H1 (cell line): Measurements from ENCODE around the gene GRID1. TPM values are rescaled to one million over a fixed set of nuclear protein-coding genes. Genes with fewer than 3 reads are reported as not detected.

Experiments
- CTCF ChIA-PET: fragments of 300-600 bp; sonication (Branson Sonifier 250); formaldehyde crosslinking; loops from one replicate; lab custom pipeline; 2021; ENCODE audit not compliant: partially characterized antibody; lab: Charles Lee
- POLR2A ChIA-PET: fragments of 300-600 bp; sonication (Branson Sonifier 250); formaldehyde crosslinking; loops from one replicate; lab custom pipeline; 2021; ENCODE audit warnings: inconsistent platforms; ENCODE audit not compliant: partially characterized antibody; lab: Charles Lee
- DNase-seq, 2 experiments: peaks; one replicate each; pipeline versions ENCODE4 v3.0.0 to v3.0.0-alpha.2; 2010 to 2022; ENCODE audit warnings: low spot score in 2 of 2, low read depth in 1 of 2, mixed read lengths in 1 of 2
- FAIRE-seq: peaks from 2 replicates; lab custom pipeline; 2011; peaks lifted over from hg19 to GRCh38; lab: Jason Lieb, UNC
- H2AFZ ChIP-seq: 2 replicates; pipeline ENCODE4 v1.8.1; 2012; ENCODE audit warnings: low read length, inconsistent platforms
- H2AK5ac ChIP-seq: 2 replicates; pipeline ENCODE4 v1.6.1; 2013; ENCODE audit warnings: low read depth, low read length
- H2BK120ac ChIP-seq: replicated peaks from 2 replicates; pipeline ENCODE3; 2013; ENCODE audit warnings: low read depth, low read length, inconsistent platforms
- H2BK12ac ChIP-seq: 2 replicates; pipeline ENCODE4 v1.6.1; 2013; ENCODE audit warnings: low read depth, low read length
- H2BK15ac ChIP-seq: 2 replicates; pipeline ENCODE4 v1.6.1; 2013; ENCODE audit warnings: low read length
- H2BK20ac ChIP-seq: 2 replicates; pipeline ENCODE4 v1.6.1; 2013; ENCODE audit warnings: low read length
- H2BK5ac ChIP-seq: 2 replicates; pipeline ENCODE4 v1.6.1; 2013; ENCODE audit warnings: low read depth, low read length
- H3K14ac ChIP-seq: 2 replicates; pipeline ENCODE4 v1.6.1; 2013; ENCODE audit warnings: inconsistent platforms; ENCODE audit not compliant: insufficient read length
- H3K18ac ChIP-seq: 2 replicates; pipeline ENCODE4 v1.6.1; 2013; ENCODE audit warnings: low read length; ENCODE audit errors: extremely low read depth
- H3K23ac ChIP-seq: 2 replicates; pipeline ENCODE4 v1.6.1; 2013; ENCODE audit warnings: inconsistent platforms; ENCODE audit not compliant: insufficient read length
- H3K23me2 ChIP-seq: 2 replicates; pipeline ENCODE4 v1.6.1; 2013; ENCODE audit warnings: low read depth, low read length
- H3K27ac ChIP-seq: 2 replicates; pipeline ENCODE4 v1.6.1; 2011; ENCODE audit warnings: low read depth, low read length, inconsistent platforms
- H3K27me3 ChIP-seq, 4 experiments: replicated peaks in 1 of 4; 1 replicate in 1 of 4; 2 replicates in 3 of 4; pipeline versions ENCODE4 v1.6.1 to v1.8.1; 2011 to 2013; ENCODE audit warnings: low read length in 3 of 4, mild to moderate bottlenecking in 3 of 4, inconsistent platforms in 2 of 4, mixed read lengths in 2 of 4, moderate library complexity in 1 of 4; ENCODE audit not compliant: control insufficient read depth in 3 of 4, insufficient read depth in 3 of 4; ENCODE audit errors: extremely low read depth in 1 of 4
- H3K36me3 ChIP-seq, 4 experiments: 2 replicates each; pipeline versions ENCODE4 v1.6.1 to v1.8.1; 2011 to 2013; ENCODE audit warnings: mild to moderate bottlenecking in 4 of 4, low read length in 3 of 4, moderate library complexity in 2 of 4, control low read depth in 1 of 4, inconsistent platforms in 1 of 4; ENCODE audit not compliant: insufficient read depth in 4 of 4, control insufficient read depth in 2 of 4
- H3K4ac ChIP-seq: replicated peaks from 2 replicates; pipeline ENCODE3; 2013; ENCODE audit warnings: low read length, low read depth, mixed read lengths, inconsistent platforms; ENCODE audit not compliant: insufficient read length
- H3K4me1 ChIP-seq, 4 experiments: replicated peaks in 1 of 4; 1 replicate in 1 of 4; 2 replicates in 3 of 4; pipeline versions ENCODE4 v1.6.1 to v1.8.1; 2011 to 2013; ENCODE audit warnings: low read length in 3 of 4, inconsistent platforms in 2 of 4, mixed read lengths in 1 of 4; ENCODE audit not compliant: insufficient read depth in 4 of 4, control insufficient read depth in 3 of 4
- H3K4me2 ChIP-seq, 2 experiments: 2 replicates each; pipeline versions ENCODE4 v1.6.1 to v1.8.1; 2011 to 2013; ENCODE audit warnings: low read depth in 2 of 2, low read length in 2 of 2, control low read depth in 1 of 2, inconsistent platforms in 1 of 2, mild to moderate bottlenecking in 1 of 2; ENCODE audit not compliant: insufficient read depth in 1 of 2
- H3K4me3 ChIP-seq, 4 experiments: fragments of 200-600, 300-600 bp in 1 of 4; sonication (generic), shearing (Covaris generic), sonication (Bioruptor Twin) in 1 of 4; 2 replicates each; pipeline versions ENCODE4 v1.5.1 to v1.8.1; 2011 to 2016; ENCODE audit warnings: low read length in 4 of 4, low read depth in 3 of 4, control low read depth in 2 of 4, inconsistent platforms in 2 of 4, mild to moderate bottlenecking in 2 of 4, mixed read lengths in 1 of 4, moderate library complexity in 1 of 4; ENCODE audit not compliant: insufficient read depth in 2 of 4; ENCODE audit errors: extremely low read depth in 1 of 4
- H3K56ac ChIP-seq: replicated peaks from 2 replicates; pipeline ENCODE3; 2013; ENCODE audit warnings: low read depth, mild to moderate bottlenecking, mixed read lengths, low read length, inconsistent platforms; ENCODE audit not compliant: insufficient read length
- H3K79me1 ChIP-seq: 2 replicates; pipeline ENCODE4 v1.6.1; 2013; ENCODE audit warnings: low read depth, low read length, control low read depth
- H3K79me2 ChIP-seq, 2 experiments: 2 replicates each; pipeline versions ENCODE4 v1.6.1 to v1.8.1; 2012 to 2013; ENCODE audit warnings: low read length in 2 of 2, mild to moderate bottlenecking in 2 of 2, inconsistent platforms in 1 of 2; ENCODE audit not compliant: insufficient read depth in 2 of 2, control insufficient read depth in 1 of 2
- H3K9ac ChIP-seq, 4 experiments: replicated peaks in 1 of 4; 1 replicate in 1 of 4; 2 replicates in 3 of 4; pipeline versions ENCODE4 v1.6.1 to v1.8.1; 2011 to 2013; ENCODE audit warnings: low read depth in 3 of 4, low read length in 3 of 4, control low read depth in 2 of 4, mild to moderate bottlenecking in 2 of 4, moderate library complexity in 2 of 4, inconsistent platforms in 1 of 4; ENCODE audit errors: extremely low read depth in 1 of 4
- H3K9me3 ChIP-seq, 2 experiments: 2 replicates each; pipeline versions ENCODE4 v1.6.1 to v1.8.1; 2012 to 2013; ENCODE audit warnings: mild to moderate bottlenecking in 2 of 2, moderate library complexity in 2 of 2, control low read depth in 1 of 2, inconsistent platforms in 1 of 2, low read depth in 1 of 2, low read length in 1 of 2, mixed read lengths in 1 of 2; ENCODE audit not compliant: insufficient read depth in 2 of 2
- H4K20me1 ChIP-seq, 2 experiments: replicated peaks in 1 of 2; 2 replicates each; pipeline versions ENCODE3 to v1.8.1; 2011 to 2013; ENCODE audit warnings: inconsistent platforms in 2 of 2, low read length in 2 of 2, mild to moderate bottlenecking in 1 of 2; ENCODE audit not compliant: insufficient read depth in 2 of 2, control insufficient read depth in 1 of 2
- H4K5ac ChIP-seq: 2 replicates; pipeline ENCODE4 v1.6.1; 2013; ENCODE audit warnings: low read length, low read depth, mixed read lengths, inconsistent platforms; ENCODE audit not compliant: insufficient read length
- H4K8ac ChIP-seq: 2 replicates; pipeline ENCODE4 v1.8.0; 2013; ENCODE audit warnings: mild to moderate bottlenecking, moderate library complexity, low read length, inconsistent platforms; ENCODE audit not compliant: insufficient read depth; ENCODE audit errors: extremely low read depth
- H4K91ac ChIP-seq: replicated peaks from 2 replicates; pipeline ENCODE3; 2013; ENCODE audit warnings: low read length, mixed read lengths, inconsistent platforms; ENCODE audit not compliant: insufficient read length
- CHD1 ChIP-seq: IDR thresholded peaks from 2 replicates; pipeline ENCODE4 v1.6.1; 2012; ENCODE audit warnings: low read depth, low read length, improper control_type of control experiment
- EGR1 ChIP-seq: IDR thresholded peaks from 2 replicates; pipeline ENCODE4 v1.6.1; 2011; ENCODE audit warnings: low read depth, low read length, borderline replicate concordance
- HDAC6 ChIP-seq: IDR thresholded peaks from one replicate; pipeline ENCODE4 v1.7.1; 2012; ENCODE audit warnings: low read depth, mild to moderate bottlenecking, inconsistent platforms, low read length, moderate library complexity
- KDM5A ChIP-seq: fragments of 200-600 bp; IDR thresholded peaks from 2 replicates; pipeline ENCODE4 v1.7.1; 2012; ENCODE audit warnings: mild to moderate bottlenecking, low read length, inconsistent platforms, mixed read lengths
- RAD21 ChIP-seq, 2 experiments: IDR thresholded peaks in 1 of 2; conservative IDR thresholded peaks in 1 of 2; 2 replicates each; pipeline ENCODE4 v1.6.1; 2011; ENCODE audit warnings: low read depth in 2 of 2, low read length in 2 of 2, improper control_type of control experiment in 1 of 2, inconsistent platforms in 1 of 2, mild to moderate bottlenecking in 1 of 2, moderate library complexity in 1 of 2
- WGBS, 2 experiments: shearing (Covaris generic) in 1 of 2; methylation state at CpG; one replicate each; pipeline versions ENCODE4 v1.1.6 to v1.1.7; 2013 to 2015; ENCODE audit warnings: low lambda C conversion rate in 2 of 2, mixed read lengths in 2 of 2, inconsistent platforms in 1 of 2, low coverage in 1 of 2, missing lambda C conversion rate in 1 of 2; ENCODE audit not compliant: insufficient replicate concordance in 2 of 2, insufficient coverage in 1 of 2, insufficient read length in 1 of 2; ENCODE audit errors: extremely low coverage in 1 of 2, missing lambda C conversion rate in 1 of 2; 5-methylcytosine and 5-hydroxymethylcytosine counted together
- polyA plus RNA-seq, 7 experiments: library from polyadenylated mRNA; depleted of rRNA in 3 of 7; stranded (reverse) in 5 of 7; unstranded in 2 of 7; fragments of >200 nt in 5 of 7; fragments of 200-250 nt in 2 of 7; gene quantifications; 1 replicate in 5 of 7; 2 replicates in 1 of 7; 4 replicates in 1 of 7; pipeline versions ENCODE4 v1.2.1 to v1.2.3, GENCODE V29; 2011 to 2013; ENCODE audit warnings: missing spikeins in 2 of 7, mixed read lengths in 2 of 7
- total RNA-seq: library from RNA; stranded (reverse); fragmentation: NEBNext Ultra II Directional; extraction: Animal tissue kit (Norgen Biotek cat#: 25700); gene quantifications from 2 replicates; pipeline ENCODE4 v1.2.1, GENCODE V29; 2021

GRID1 gene
- total and polyA plus RNA-seq, 2 of the 8 experiments (the other 6 are each of a cell fraction or from before 2014, with no cell fraction given): 0.22 to 0.30 TPM

- Histone ChIP-seq H3K4me3 (no peak overlapping the region), H2BK12ac (peak overlapping the region; percentile 17; the same call in 1 of the 2 replicates), H4K20me1 (no peaks in the 10 kb centered on the region), H4K8ac (0 out of 2 replicates have a peak overlapping the region, but pooled peaks have one; percentile 22), H2AFZ (no peak overlapping the region), H3K23ac (no peak overlapping the region), H3K9me3 (no peaks in the 10 kb centered on the region), H3K4ac (no peak overlapping the region), H2BK120ac (no peak overlapping the region), H3K79me1 (no peaks in the 10 kb centered on the region; the same call in 1 of the 2 replicates), H3K36me3 (no peaks in the 10 kb centered on the region), H3K18ac (0 out of 2 replicates have a peak overlapping the region, but pooled peaks have one; percentile 14), H3K4me1 (peaks cover 0 to 15% (median 7%) of the 10 kb centered on the region in 4 experiments; a peak in 6 of 7 replicates), H3K23me2 (no peaks in the 10 kb centered on the region; the same call in 1 of the 2 replicates), H4K5ac (no peak overlapping the region), H2BK5ac (0 out of 2 replicates have a peak overlapping the region, but pooled peaks have one; percentile 24), H3K9ac (no peak overlapping the region), H2BK20ac (no peak overlapping the region), H4K91ac (no peak overlapping the region), H3K79me2 (no peaks in the 10 kb centered on the region), H2AK5ac (no peak overlapping the region), H3K4me2 (no peak overlapping the region), H2BK15ac (0 out of 2 replicates have a peak overlapping the region, but pooled peaks have one; percentile 46), H3K27me3 (peaks cover 0 to 10% (median 4%) of the 10 kb centered on the region in 4 experiments; a peak in 5 of 7 replicates), H3K14ac (no peak overlapping the region), H3K27ac (no peak overlapping the region), H3K56ac (no peak overlapping the region)
- FAIRE-seq: no peak
- CTCF ChIA-PET: interaction anchor here (1.4 to 15.7 kb wide), 5 partner anchors 12 to 97 kb away, joined by 4 to 137 read pairs (median 38); no protein-coding TSS in a partner anchor
- POLR2A ChIA-PET: no interaction called here
- WGBS, 2 experiments: 77% methylated on average over 13 of the region's 14 CpGs; no CpG with 5 or more reads in 1 of the 2 experiments
- DNase-seq: peak in 1 of 2 experiments; percentile 45
- TF ChIP-seq CHD1 (no peak), EGR1 (no peak), HDAC6 (no peak), KDM5A (no peak), RAD21 (IDR thresholded peaks at IDR 0.05 in 1 of 2, conservative IDR thresholded peaks at IDR 0.05 in 1 of 2; ENCODE audit: low read depth in 2 of 2, low read length in 2 of 2) (no peak)
Measured at GRCh38 chr10:86264481-86265231, 101.9 kb downstream of the GRID1 start.
